Activated naive CD4-positive, alpha-beta T cell treated with anti-CD3 and anti-CD28 coated beads, Interleukin-2, amount 50 U/mL, for 16 hours (primary cell): Measurements from ENCODE around the gene FAM110A.
"Not testable (repeated sequence)": the region's sequence is repeated elsewhere in the genome, so short reads cannot be mapped to it uniquely, and the experiment has no call there.

Experiments
- DNase-seq: peaks from one replicate; pipeline ENCODE4 v3.0.0-alpha.2; 2020

Gene FAM110A

GRCh38 chr20:833450-834150 lies at the start of gene FAM110A:
TSS of gene FAM110A (plus strand) at chr20:833715. CDS start at chr20:844805, 11,090 bp downstream.
- DNase-seq: peak; percentile 94

DNA sequence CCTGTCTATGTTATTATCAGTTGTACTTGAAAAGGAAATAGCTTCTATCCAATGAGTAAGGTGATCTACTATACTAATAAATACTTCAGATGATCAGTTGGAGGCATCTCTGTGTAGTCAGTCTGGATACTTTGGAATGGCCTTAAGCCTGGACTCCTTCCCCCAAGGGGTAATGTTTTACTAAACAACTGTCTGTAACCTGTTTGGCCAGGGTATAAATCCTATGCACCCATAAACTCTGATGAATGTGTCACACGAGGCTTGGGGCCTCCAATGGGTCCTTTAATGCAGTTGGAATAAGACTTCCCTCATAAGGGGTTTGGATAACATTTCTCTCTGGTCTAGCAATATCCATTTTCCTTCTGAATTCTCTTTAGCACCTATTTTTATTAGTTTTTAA lies 45.7 kb upstream of the FAM110A start:
- DNase-seq: no peak

- DNase-seq: no peak
Observed at GRCh38 chr20:791056-791455, 42.5 kb upstream of the FAM110A start.

DNA sequence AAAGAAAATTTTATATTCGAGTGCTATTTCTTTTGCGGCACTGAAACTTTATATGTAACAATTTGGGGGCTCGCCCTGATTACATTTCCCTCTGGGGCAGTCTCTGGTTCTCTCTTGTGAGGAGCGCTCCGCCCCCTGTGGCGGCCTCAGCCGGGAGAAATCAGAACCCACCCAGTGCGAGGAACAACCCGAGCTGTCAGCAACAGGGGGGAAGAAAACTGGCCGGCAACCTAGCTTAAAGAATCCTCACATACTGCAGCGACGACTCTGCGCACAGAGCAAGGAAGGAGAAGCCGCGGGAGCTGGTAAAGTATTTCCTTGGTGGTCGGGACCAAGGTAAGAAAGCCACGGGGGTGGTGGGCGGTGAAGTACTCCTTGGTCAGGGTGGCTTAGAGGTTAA lies 41.3 kb upstream of the FAM110A start:
- no peak for DNase-seq

GRCh38 chr20:796921-797320 lies 36.6 kb upstream of the FAM110A start:
- no peak for DNase-seq

- not testable (repeated sequence) for DNase-seq
Observed at GRCh38 chr20:798746-799145, 34.8 kb upstream of the FAM110A start.

DNA sequence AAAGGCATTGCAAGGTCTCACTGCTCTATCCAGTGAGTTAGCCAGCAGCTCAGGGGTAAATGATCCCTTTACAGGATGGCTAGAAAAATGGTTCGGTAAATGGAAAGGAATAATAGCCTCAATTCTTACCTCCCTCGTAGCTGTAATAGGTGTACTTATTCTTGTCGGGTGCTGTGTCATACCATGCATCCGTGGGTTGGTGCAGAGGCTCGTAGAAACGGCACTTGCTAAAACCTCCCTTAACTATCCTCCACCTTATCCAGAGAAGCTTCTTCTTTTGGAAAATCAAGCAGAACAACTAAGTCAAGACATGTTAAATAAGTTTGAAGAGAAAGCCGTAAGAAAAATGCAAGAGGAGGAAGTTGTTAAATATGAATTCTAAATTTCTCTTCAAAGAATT lies 33.5 kb upstream of the FAM110A start:
- not testable (repeated sequence) for DNase-seq

DNA sequence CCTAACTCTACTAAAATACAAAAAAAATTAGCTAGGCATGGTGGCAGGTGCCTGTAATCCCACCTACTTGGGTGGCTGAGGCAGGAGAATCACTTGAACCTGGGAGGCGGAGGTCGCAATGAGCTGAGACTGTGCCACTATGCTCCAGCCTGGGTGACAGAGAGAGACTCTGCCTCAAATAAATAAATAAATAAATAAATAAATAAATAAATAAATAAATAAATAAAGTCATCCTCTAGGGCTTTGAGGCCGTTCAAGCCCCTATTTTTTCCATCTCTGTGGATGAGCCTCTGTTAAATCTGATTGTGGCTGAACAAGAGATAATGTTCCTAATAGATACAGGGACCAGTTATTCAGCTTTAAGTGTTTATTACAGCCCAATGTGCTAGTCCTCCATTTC lies 31.8 kb upstream of the FAM110A start:
- no peak for DNase-seq

DNA sequence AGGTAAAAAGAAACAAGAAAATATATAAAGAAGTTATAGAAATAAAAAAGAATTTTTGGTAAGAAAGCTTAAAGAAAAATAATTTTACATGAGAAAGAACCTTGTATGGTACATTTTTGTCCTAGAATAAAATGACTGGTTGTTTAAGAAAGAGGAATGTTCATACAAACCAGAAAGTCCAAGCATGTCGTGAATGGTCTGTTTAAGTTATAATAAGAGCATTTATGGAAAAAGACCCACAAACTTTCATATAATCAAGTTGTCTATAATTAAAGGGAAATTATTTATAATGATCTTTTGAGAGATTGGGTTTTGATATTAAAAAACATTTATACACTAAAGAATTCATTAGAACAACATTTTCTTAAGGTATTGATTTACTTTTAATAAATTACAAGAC lies 27.8 kb upstream of the FAM110A start:
- no peak for DNase-seq

DNA sequence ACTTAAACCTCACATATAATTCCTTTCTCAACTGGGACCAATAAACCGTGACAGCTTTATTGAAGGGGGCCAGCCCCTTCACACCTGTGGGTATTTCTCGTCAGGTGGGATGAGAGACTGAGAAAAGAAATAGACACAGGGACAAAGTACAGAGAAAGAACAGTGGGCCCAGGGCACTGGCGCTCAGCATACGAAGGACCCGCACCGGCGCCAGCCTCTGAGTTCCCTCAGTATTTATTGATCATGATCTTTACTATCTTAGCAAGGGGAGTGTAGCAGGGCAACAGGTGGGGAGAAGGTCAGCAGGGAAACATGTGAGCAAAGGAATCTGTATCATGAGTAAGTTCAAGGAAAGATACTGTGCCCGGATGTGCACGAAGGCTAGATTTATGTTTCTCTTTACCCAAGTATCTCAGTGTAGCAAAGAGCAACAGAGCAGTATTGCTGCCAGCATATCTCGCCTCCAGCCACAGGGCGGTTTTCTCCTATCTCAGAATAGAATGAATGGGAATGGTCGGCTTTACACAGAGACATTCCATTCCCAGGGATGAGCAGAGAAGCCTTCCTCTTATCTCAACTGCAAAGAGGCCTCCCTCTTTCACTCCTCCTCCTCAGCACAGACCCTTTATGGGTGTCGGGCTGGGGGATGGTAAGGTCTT lies 21.6 kb upstream of the FAM110A start:
- not testable (repeated sequence) for DNase-seq

- DNase-seq: not testable (repeated sequence)
Observed at GRCh38 chr20:812435-812814, 21.1 kb upstream of the FAM110A start.

DNA sequence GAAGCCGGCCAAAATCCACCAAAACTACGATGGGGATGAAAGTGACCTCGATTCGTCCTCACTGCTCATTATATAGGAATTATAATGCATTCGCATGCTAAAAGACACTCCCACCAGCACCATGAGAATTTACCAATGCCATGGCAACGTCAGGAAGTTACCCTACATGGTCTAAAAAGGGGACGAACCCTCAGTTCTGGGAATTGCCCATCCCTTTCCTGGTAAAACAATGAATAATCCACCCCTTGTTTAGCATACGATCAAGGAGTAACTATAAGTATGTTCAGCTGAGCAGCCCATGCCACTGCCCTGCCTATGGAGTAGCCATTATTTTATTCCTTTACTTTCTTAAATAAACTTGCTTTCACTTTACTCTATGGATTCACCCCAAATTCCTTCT lies 20.1 kb upstream of the FAM110A start:
- DNase-seq: no peak

GRCh38 chr20:815226-815625 lies 18.3 kb upstream of the FAM110A start:
- DNase-seq: no peak

DNA sequence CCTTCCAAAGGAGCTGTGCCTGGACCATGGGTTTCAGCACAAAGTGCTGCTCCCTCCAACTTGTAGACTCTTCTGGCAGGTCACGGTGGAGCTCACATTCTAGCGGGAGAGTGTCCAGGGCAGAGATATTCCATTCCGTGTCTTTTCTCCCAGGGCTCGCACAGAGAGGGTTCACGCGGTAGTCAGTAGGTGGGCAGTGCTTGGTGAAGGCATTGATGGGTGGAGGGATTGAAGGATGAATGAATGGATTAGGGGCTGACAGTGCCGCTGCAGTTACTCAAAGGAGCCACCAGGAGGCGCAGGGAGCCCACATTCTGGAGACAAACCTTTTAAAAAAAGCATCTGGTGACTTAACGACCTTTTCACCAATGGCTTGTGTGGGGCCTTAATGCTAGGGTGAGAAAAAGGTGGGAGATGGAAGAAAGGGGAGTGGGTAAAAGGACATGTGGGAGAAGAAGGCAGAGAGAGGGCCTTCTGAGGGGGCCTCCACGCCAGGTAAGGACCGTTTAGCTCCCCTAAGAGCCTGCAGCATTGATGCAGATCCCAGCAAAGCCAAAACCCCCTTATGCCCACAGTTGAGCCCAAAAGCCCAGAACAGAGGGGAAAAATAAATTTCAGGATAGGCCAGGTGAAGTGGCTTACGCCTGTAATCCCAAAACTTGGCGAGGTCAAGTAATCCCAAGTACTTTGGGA lies 17.5 kb upstream of the FAM110A start:
- peak; percentile 66 for DNase-seq

DNA sequence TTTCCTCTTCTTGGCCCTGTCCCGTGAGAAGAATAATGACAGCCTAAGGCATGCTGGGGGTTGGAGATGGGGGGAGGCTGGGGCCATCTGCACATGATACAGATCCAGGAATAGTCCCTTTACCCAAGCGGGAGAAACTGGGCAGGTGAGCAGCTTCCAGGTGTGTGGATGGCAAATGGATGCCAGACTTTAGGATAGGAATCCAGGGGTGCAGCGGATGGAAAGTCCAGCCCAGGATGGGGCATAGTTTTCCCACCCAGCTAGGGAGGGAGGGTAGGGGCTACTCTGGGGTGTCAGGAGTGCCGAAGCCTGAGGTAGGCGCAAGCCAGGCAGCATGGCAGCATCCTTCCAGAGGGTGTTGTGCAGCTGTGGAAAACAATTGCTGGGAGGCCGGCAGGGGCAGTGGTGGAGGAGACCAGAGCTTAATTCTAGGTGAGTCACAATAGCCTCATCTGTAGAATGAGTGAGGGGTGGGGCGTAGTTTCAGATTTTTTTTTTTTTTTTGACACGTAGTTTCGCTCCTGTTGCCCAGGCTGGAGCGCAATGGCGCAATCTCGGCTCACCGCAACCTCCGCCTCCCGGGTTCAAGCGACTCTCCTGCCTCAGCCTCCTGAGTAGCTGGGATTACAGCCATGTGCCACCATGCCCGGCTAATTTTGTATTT lies 15.4 kb upstream of the FAM110A start:
- no peak for DNase-seq

- DNase-seq: no peak
Observed at GRCh38 chr20:819680-820322, 13.7 kb upstream of the FAM110A start.

DNA sequence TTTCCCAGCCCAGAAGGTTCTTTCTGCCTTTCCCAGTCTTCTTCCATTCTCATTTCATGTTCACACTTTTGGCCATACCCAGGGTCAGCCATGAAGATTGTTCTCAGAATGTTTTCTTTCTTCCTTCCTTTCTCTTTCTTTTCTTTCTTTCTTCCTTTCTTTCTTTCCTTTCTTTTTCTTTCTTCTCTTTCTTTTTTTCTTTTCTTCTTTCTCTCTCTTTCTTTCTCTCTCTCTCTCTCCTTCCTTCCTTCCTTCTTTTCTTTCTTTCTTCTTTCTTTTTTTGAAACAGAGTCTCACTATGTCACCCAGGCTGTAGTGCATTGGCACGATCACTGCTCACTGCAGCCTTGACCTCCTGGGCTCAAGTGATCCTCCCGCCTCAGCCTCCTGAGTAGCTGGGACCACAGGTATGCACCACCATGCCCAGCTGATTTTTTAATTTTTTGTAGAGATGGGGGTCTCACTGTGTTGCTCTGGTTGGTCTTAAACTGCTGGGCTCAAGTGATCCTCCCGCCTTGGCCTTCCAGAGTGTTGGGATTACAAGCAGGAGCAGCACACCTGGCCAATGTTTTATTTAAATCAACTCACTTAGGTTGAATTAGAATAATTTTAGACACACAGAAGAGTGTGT lies 13.1 kb upstream of the FAM110A start:
- DNase-seq: no peak

- DNase-seq: no peak
Observed at GRCh38 chr20:821046-821730, 12.3 kb upstream of the FAM110A start.

DNA sequence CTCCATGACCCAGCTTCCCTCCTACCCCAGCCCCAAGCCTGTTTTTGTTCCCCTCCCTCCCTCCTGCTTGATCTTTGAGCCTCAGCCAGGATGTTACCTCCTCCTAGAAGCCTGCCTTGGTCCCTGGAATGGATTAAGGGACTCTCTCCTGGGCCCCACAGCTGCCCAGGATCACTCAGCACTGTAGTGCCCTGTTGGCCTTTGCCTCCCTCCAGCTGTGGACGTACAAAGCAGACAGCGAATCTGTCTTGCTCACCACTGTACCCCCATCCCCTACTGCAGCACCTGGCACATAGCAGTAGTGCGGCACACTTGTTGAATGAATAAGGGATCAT lies 11.8 kb upstream of the FAM110A start:
- no peak for DNase-seq

DNA sequence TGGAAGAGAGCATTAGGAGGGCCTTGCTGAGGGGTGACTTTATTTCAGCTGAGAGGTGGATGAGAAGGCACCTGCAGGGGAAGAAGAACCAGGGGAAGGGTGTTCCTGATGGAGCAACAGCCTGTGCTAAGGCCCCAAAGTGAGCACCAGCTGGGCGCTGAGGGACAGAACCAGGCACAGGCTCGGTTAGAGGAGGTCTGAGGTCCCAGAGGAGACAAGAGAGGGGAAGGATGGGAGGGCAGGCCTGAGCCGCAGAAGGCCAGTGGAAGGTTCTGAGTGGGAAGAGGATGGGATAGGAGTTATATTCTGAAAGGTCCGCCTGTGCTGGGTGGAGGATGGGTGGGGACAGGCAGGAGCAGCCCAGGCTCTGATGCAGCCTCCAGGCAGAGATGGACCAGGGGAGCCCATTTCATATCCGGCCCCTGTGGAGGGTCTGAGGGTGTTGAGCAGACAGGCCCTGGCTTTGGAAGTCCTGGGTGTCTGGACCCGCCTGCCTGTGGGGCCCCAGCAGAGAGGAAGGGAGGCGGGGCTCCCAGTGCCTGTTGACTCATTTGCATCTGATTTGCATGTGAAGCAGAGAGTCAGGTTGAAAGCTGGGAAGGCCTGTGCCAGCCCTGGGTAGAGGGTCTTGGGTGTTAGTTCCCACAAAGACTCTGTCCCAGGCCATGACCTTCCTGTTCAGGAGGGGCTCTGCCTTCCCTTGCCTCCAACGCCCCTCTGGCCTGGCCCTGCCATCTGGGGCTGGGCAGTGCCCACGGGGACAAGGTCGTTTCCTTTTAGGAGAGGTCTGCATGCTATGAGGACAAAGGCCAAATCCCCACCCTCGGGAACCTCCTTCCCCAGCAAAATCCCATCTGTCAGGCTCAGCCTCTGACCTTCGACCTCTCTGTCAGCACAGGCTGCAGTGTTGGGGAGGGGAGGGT lies 10.6 kb upstream of the FAM110A start:
- DNase-seq: no peak

- no peak for DNase-seq
Observed at GRCh38 chr20:823574-823902, 10.0 kb upstream of the FAM110A start.
